T47D (cell line): ENCODE data around the gene PLA2G6.

Experiments
- DNase-seq, 2 experiments: peaks; one replicate each; pipeline versions ENCODE4 v3.0.0 to v3.0.0-alpha.2; 2011 to 2012; ENCODE audit warnings: low read depth in 1 of 2, low spot score in 1 of 2
- JUND ChIP-seq: IDR thresholded peaks from 2 replicates; pipeline ENCODE4 v1.6.1; 2012; ENCODE audit warnings: low read depth
- in situ Hi-C: cut with HindIII; loops from 2 replicates; pipeline ENCODE4 v1.10.0; 2016; ENCODE audit warnings: low sequenced_read_pairs, low pct_unique_long_range_greater_than_20kb

PLA2G6 gene

GRCh38 chr22:38097557-38098409 lies 83.8 kb downstream of the PLA2G6 start:
- TF ChIP-seq JUND: no peak
- no peak for DNase-seq
- in situ Hi-C loops: no loop called here

- no peak for DNase-seq
- TF ChIP-seq JUND: no peak
- in situ Hi-C loops: no loop called here
Observed at GRCh38 chr22:38097058-38097457, 84.6 kb downstream of the PLA2G6 start.

GRCh38 chr22:38089474-38089851 lies 92.2 kb downstream of the PLA2G6 start:
- in situ Hi-C loops: no loop called here
- no peak for TF ChIP-seq JUND
- DNase-seq: no peak

- in situ Hi-C loops: no loop called here
- TF ChIP-seq JUND: no peak
- no peak for DNase-seq
Observed at GRCh38 chr22:38088629-38089473, 92.8 kb downstream of the PLA2G6 start.

GRCh38 chr22:38087855-38088254 lies 93.8 kb downstream of the PLA2G6 start:
- in situ Hi-C loops: no loop called here
- no peak for TF ChIP-seq JUND
- no peak for DNase-seq

- DNase-seq: no peak
- TF ChIP-seq JUND: no peak
- in situ Hi-C loops: no loop called here
Observed at GRCh38 chr22:38086942-38087341, 94.7 kb downstream of the PLA2G6 start.

GRCh38 chr22:38086001-38086845 lies 95.4 kb downstream of the PLA2G6 start:
- no peak for DNase-seq
- TF ChIP-seq JUND: no peak
- in situ Hi-C loops: no loop called here

- DNase-seq: no peak
- in situ Hi-C loops: no loop called here
- TF ChIP-seq JUND: no peak
Observed at GRCh38 chr22:38085501-38085900, 96.1 kb downstream of the PLA2G6 start.

GRCh38 chr22:38085056-38085455 lies 96.6 kb downstream of the PLA2G6 start:
- TF ChIP-seq JUND: no peak
- no peak for DNase-seq
- in situ Hi-C loops: no loop called here

- TF ChIP-seq JUND: no peak
- in situ Hi-C loops: no loop called here
- no peak for DNase-seq
Observed at GRCh38 chr22:38083931-38084631, 97.5 kb downstream of the PLA2G6 start, which contains the start of gene SLC16A8. Gene SLC16A8, minus strand, starts transcription at chr22:38084184. Its CDS starts 1,311 bp downstream, at chr22:38082873.

- DNase-seq: no peak
- no peak for TF ChIP-seq JUND
- in situ Hi-C loops: no loop called here
Observed at GRCh38 chr22:38082986-38083710, 98.5 kb downstream of the PLA2G6 start.
